OCI-LY3 (cell line): ENCODE measurements around the gene CC2D2A.

ENCODE experiments used
- EZH2phosphoT487 ChIP-seq: fragments of 200-600 bp; shearing (Covaris generic); IDR thresholded peaks from 2 replicates; pipeline ENCODE4 v1.6.1; 2018; ENCODE audit warnings: antibody characterized with exemption, mixed run types, low read depth
- TF ChIP-seq, protein P1 (sequence below): fragments of 200-600, 300-600 bp; sonication (generic); IDR thresholded peaks from 2 replicates; pipeline ENCODE4 v1.5.1; 2014; ENCODE audit warnings: antibody characterized with exemption, low read length, low read depth

DNA sequence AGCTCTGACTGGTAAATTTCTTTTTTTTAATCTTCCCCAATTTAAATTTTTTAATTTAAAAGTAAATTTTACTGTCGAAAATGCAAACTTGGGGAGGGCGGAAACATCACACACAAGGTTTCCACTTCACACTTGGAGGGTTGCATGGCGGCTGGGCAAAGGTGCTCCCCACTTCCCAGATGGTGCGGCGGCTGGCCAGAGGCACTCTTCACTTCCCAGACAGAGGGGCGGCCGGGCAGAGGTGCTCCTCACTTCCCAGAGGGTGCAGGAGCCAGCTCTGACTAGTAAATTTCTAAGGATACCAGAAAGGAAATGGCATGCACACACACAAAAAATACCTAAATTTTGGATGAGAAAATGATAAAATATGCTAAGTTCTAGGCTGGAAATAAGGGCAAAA is 25.4 kb upstream of the CC2D2A start:
- TF ChIP-seq, protein P1, sequence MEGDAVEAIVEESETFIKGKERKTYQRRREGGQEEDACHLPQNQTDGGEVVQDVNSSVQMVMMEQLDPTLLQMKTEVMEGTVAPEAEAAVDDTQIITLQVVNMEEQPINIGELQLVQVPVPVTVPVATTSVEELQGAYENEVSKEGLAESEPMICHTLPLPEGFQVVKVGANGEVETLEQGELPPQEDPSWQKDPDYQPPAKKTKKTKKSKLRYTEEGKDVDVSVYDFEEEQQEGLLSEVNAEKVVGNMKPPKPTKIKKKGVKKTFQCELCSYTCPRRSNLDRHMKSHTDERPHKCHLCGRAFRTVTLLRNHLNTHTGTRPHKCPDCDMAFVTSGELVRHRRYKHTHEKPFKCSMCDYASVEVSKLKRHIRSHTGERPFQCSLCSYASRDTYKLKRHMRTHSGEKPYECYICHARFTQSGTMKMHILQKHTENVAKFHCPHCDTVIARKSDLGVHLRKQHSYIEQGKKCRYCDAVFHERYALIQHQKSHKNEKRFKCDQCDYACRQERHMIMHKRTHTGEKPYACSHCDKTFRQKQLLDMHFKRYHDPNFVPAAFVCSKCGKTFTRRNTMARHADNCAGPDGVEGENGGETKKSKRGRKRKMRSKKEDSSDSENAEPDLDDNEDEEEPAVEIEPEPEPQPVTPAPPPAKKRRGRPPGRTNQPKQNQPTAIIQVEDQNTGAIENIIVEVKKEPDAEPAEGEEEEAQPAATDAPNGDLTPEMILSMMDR: no peak
- TF ChIP-seq EZH2phosphoT487: no peak
